Placental epithelial cell (primary cell): Measurements from ENCODE around the gene DRD4. TPM values are rescaled to one million over a fixed set of nuclear protein-coding genes. Genes with fewer than 3 reads are reported as not detected.

ENCODE experiments used
- total RNA-seq: library from RNA; depleted of rRNA; stranded (reverse); fragments of >200 nt; gene quantifications from 2 replicates; pipeline ENCODE4 v1.2.3, GENCODE V29; 2012

DRD4 gene
- total RNA-seq = not detected in 2 replicates

DNA sequence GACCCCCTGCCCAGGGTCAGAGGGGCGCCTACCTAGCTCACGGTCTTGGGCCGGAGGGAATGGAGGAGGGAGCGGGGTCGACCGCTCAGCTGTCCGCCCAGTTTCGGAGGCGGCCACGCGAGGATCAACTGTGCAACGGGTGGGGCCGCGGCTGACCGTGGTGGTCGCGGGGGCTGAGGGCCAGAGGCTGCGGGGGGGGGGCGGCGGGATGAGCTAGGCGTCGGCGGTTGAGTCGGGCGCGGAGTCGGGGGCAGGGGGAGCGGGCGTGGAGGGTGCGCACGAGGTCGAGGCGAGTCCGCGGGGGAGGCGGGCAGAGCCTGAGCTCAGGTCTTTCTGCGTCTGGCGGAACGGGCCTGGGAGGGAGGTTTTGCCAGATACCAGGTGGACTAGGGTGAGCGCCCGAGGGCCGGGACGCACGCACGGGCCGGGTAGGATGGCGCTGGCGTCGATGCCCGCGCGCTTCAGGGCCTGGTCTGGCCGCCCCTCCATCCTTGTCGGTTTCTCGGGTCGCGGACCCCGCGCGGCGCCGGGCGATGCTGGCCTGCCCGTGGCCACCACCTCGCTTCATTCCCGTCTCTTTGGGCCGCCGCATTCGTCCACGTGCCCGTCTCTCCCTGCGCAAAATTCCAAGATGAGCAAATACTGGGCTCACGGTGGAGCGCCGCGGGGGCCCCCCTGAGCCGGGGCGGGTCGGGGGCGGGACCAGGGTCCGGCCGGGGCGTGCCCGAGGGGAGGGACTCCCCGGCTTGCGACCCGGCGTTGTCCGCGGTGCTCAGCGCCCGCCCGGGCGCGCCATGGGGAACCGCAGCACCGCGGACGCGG is at the start of gene DRD4:
TSS of gene DRD4 (plus strand) at position 759 of the 822 bp plus-strand sequence. CDS start at position 795, 36 bp downstream.

DNA sequence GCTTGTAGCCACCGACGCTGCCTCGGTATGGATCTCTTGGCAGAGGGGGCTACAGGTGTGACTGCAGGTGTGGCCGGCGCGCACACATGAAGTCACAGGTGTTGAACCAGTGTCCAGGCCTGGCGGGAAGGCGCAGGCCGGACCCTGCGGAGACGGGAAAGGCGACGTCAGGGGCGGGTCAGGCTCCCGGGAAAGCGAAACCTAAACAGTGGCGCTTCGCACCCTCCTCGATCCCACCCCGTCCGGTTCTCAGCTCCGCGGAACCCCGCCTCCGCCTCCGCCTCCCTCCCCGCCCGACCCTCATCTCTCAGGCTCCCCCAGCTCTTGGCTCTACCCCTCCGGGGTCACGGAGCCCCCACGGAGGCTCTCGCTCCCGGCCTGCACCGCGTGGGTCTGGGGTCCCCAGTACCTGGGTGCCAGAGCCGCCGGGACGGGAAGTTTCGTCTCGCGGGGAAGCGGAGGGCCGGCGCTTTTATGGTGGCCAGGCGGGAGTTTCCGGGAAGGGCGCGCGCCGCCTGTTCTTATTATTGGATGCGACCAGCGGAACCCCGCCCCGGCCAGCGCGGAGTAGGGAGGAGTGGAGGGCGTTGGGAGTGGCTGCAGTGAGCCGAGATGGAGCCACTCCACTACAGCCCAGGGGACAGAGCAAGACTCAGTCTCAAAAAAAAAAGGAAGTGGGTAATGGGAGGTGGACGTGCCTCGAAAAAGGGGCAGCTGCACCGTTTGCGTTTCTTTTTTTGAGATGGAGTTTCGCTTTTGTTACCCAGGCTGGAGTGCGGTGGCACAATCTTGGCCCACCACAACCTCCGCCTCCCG is 21.4 kb upstream of the DRD4 start, which contains the start of gene IRF7:
TSS of gene IRF7 (minus strand) at position 447 of the 816 bp plus-strand sequence. CDS start 586 bp downstream, outside the sequence.

DNA sequence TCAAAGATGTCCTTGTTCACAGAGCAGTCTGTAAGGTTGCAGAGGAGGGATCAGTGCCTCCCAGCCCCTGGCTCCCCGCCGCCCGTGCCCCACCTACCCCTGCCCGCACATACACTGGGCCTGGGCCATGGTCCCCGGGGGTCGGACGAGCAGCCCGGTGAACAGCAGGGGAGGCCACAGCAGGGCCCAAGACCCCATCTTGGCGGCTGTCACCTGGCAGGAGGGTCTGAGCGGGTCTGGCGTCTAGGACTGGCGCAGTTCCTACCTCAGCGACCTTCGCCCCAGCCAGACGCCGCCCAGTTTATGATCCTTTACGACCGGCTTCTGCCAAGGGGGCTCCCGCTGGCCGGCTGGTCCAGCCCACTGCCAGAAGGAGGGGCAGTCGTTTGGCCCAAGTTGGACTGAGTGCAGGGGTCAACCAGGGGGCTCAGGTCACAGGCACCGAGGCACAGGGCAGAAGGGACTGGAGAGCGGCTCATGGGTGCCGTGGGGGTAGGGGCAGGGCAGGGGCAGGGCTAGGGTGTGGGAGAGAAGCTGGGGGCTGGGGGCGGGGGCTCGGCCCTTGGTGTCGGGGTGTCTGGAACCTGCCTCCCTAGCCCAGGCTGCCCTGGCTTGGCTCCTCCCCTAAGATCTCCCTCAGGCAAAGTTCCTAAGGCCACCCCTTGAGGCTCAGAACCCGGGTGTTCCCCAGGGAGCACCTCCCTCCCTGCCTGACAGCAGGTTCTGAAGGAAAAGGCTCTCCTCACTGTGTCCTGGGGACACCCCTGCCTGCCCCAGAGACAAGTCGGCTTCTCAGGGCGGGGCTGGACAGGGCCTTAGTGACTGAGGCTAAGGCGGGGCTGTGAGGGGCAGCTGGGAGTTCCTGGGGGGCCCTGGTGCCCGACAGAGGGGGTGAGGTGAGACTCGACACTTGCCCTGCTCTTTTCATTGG is 12.1 kb upstream of the DRD4 start, which contains the start of gene CDHR5:
TSS of gene CDHR5 (minus strand) at position 251 of the 931 bp plus-strand sequence. CDS start at position 198, 53 bp downstream.

DNA sequence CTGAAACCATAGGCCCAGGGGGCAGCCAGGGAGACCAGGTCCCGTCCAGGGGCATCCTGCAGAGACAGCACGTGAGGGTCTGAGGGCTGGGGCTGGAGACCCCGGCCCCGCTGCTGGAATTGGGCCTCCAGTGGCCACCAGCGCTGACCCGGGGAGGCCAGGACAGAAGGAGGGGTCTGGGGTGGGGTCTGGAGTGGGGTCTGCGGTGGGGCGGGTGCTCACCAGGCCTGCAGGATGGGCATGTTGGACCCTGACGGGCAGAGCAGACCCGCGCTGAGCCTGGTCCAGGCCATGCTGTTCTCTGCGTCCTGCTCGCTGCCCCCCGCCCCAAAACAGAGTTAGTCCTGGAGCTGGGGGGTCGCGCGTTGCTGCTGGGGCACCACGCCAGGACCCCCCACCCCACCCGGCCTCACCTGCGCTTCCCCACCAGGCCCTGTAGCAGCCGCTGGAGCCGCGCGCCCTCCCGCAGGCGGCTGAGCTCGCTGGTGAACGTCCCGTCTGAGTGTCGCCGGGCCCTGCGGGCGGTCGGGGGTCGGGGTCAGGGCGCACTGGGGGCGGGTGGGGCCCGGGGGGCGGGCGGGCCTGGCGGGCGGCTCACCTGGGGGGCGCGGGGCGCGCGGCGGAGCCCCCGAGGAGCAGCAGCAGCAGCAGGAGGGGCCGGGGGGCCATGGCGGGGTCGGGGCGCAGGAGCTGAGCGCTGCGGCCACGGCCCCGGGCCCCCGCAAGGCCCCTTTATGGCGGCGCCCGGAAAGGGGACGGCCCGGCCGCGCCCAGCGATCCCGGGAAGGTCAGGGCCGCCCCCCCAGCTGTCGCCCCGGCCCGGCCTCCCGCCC is 10.4 kb upstream of the DRD4 start, which contains the start of gene SCT:
TSS of gene SCT (minus strand) at position 707 of the 833 bp plus-strand sequence. CDS start at position 669, 38 bp downstream.

Other genes starting within 250 kb of the DRD4 start
- 417 and 687 TPM in 2 replicates for gene PKP3, start 243.1 kb upstream of the DRD4 start, total RNA-seq
- 1.5 and 3.1 TPM in 2 replicates for gene SIGIRR, start 222.3 kb upstream of the DRD4 start, total RNA-seq
- gene ANO9, start 195.3 kb upstream of the DRD4 start, total RNA-seq = 9.0 and 57.4 TPM in 2 replicates
- 24.3 and 36.5 TPM in 2 replicates for gene PTDSS2, start 187.0 kb upstream of the DRD4 start, total RNA-seq
- gene RNH1, start 130.0 kb upstream of the DRD4 start, total RNA-seq = 283 and 353 TPM in 2 replicates
- 22.0 and 36.9 TPM in 2 replicates for gene HRAS, start 101.7 kb upstream of the DRD4 start, total RNA-seq
- 0.22 and 1.6 TPM in 2 replicates for gene LRRC56, start 99.7 kb upstream of the DRD4 start, total RNA-seq
- 3.3 and 10.6 TPM in 2 replicates for gene LMNTD2, start 76.5 kb upstream of the DRD4 start, total RNA-seq
- 53.0 and 66.8 TPM in 2 replicates for gene RASSF7, start 76.3 kb upstream of the DRD4 start, total RNA-seq
- gene PHRF1, start 60.8 kb upstream of the DRD4 start, total RNA-seq = 32.5 and 38.1 TPM in 2 replicates
- 5.1 and 8.0 TPM in 2 replicates for gene IRF7, start 21.3 kb upstream of the DRD4 start, total RNA-seq
- not detected in 2 replicates for gene CDHR5, start 12.3 kb upstream of the DRD4 start, total RNA-seq
- gene SCT, start 10.1 kb upstream of the DRD4 start, total RNA-seq = not detected in 2 replicates
- 16.4 and 21.6 TPM in 2 replicates for gene DEAF1, start 58.0 kb downstream of the DRD4 start, total RNA-seq
- gene TMEM80, start 58.5 kb downstream of the DRD4 start, total RNA-seq = 8.2 and 18.8 TPM in 2 replicates
- gene EPS8L2, start 69.0 kb downstream of the DRD4 start, total RNA-seq = 258 and 411 TPM in 2 replicates
- gene TALDO1, start 110.2 kb downstream of the DRD4 start, total RNA-seq = 111 and 190 TPM in 2 replicates
- gene GATD1, start 140.2 kb downstream of the DRD4 start, total RNA-seq = 33.0 and 35.1 TPM in 2 replicates
- gene CEND1, start 152.8 kb downstream of the DRD4 start, total RNA-seq = not detected in 2 replicates
- gene SLC25A22, start 161.0 kb downstream of the DRD4 start, total RNA-seq = 11.4 and 15.2 TPM in 2 replicates
- 11.8 and 12.8 TPM in 2 replicates for gene PIDD1, start 168.0 kb downstream of the DRD4 start, total RNA-seq
- gene RPLP2, start 172.7 kb downstream of the DRD4 start, total RNA-seq = 151 and 607 TPM in 2 replicates
- gene PNPLA2, start 181.6 kb downstream of the DRD4 start, total RNA-seq = 25.8 and 26.7 TPM in 2 replicates
- gene CRACR2B, start 190.7 kb downstream of the DRD4 start, total RNA-seq = 1.2 and 1.6 TPM in 2 replicates
- 185 and 598 TPM in 2 replicates for gene CD151, start 195.7 kb downstream of the DRD4 start, total RNA-seq
- gene POLR2L, start 205.3 kb downstream of the DRD4 start, total RNA-seq = 60.5 and 91.2 TPM in 2 replicates
- 30.2 and 88.0 TPM in 2 replicates for gene TSPAN4, start 205.6 kb downstream of the DRD4 start, total RNA-seq